CD8-positive, alpha-beta memory T cell (primary cell): ENCODE data around the gene AMPD3. TPM values are rescaled to one million over a fixed set of nuclear protein-coding genes. Genes with fewer than 3 reads are reported as not detected.

Source experiments
- CTCF ChIA-PET: fragments of 350-600 bp; sonication (Branson Sonifier 250); formaldehyde crosslinking; loops from one replicate; lab custom pipeline; 2021; ENCODE audit warnings: antibody characterized with exemption; lab: Charles Lee
- POLR2A ChIA-PET: fragments of 350-600 bp; sonication (Branson Sonifier 250); formaldehyde crosslinking; loops from one replicate; lab custom pipeline; 2021; ENCODE audit warnings: antibody characterized with exemption; lab: Charles Lee
- DNase-seq, 5 donors: peaks; one replicate each; pipeline versions ENCODE4 v3.0.0 to v3.0.0-alpha.2; 2020 to 2022; ENCODE audit warnings: mixed read lengths in 1 of 5
- H3K27ac ChIP-seq: one replicate; pipeline ENCODE4 v1.7.0; 2013; ENCODE audit warnings: low read depth, mild to moderate bottlenecking, low read length, moderate library complexity
- H3K27me3 ChIP-seq: 2 replicates; pipeline ENCODE4 v1.7.0; 2013; ENCODE audit warnings: low read length, mild to moderate bottlenecking; ENCODE audit not compliant: insufficient read depth, poor library complexity, severe bottlenecking
- H3K36me3 ChIP-seq: 2 replicates; pipeline ENCODE4 v1.7.0; 2013; ENCODE audit warnings: mild to moderate bottlenecking, low read length, moderate library complexity; ENCODE audit not compliant: insufficient read depth
- H3K4me1 ChIP-seq: 2 replicates; pipeline ENCODE4 v1.7.0; 2013; ENCODE audit warnings: mild to moderate bottlenecking, low read length, moderate library complexity; ENCODE audit not compliant: insufficient read depth
- H3K4me3 ChIP-seq: 2 replicates; pipeline ENCODE4 v1.7.0; 2013; ENCODE audit warnings: mild to moderate bottlenecking, low read length
- H3K9me3 ChIP-seq: 2 replicates; pipeline ENCODE4 v1.7.0; 2013; ENCODE audit warnings: mild to moderate bottlenecking, low read length
- H3K27ac Mint-ChIP-seq, 8 donors: one replicate each; pipeline ENCODE4 v1.8.0; 2020 to 2021; ENCODE audit warnings: mixed read lengths in 8 of 8, mild to moderate bottlenecking in 6 of 8, inconsistent platforms in 3 of 8, moderate library complexity in 3 of 8
- H3K27me3 Mint-ChIP-seq, 2 donors: one replicate each; pipeline ENCODE4 v1.8.0; 2020 to 2021; ENCODE audit warnings: mixed read lengths in 2 of 2, mild to moderate bottlenecking in 1 of 2, moderate library complexity in 1 of 2
- H3K36me3 Mint-ChIP-seq, 3 donors: one replicate each; pipeline ENCODE4 v1.8.0; 2020 to 2021; ENCODE audit warnings: mixed read lengths in 3 of 3, inconsistent platforms in 1 of 3, mild to moderate bottlenecking in 1 of 3
- H3K4me1 Mint-ChIP-seq, 3 donors: one replicate each; pipeline ENCODE4 v1.8.0; 2020 to 2021; ENCODE audit warnings: mixed read lengths in 3 of 3, inconsistent platforms in 1 of 3, mild to moderate bottlenecking in 1 of 3
- H3K4me3 Mint-ChIP-seq, 7 donors: one replicate each; pipeline ENCODE4 v1.8.0; 2020 to 2021; ENCODE audit warnings: mixed read lengths in 7 of 7, mild to moderate bottlenecking in 6 of 7, moderate library complexity in 4 of 7, inconsistent platforms in 2 of 7
- H3K9me3 Mint-ChIP-seq, 5 donors: one replicate each; pipeline ENCODE4 v1.8.0; 2020 to 2022; ENCODE audit warnings: mixed read lengths in 5 of 5, mild to moderate bottlenecking in 3 of 5, moderate library complexity in 2 of 5, inconsistent platforms in 1 of 5
- polyA plus RNA-seq: library from polyadenylated mRNA; unstranded; fragments of 300-500 nt; fragmentation: Illumina TruSeq; gene quantifications from one replicate; pipeline ENCODE4 v1.2.3, GENCODE V29; 2021
- total RNA-seq, 2 experiments: library from RNA; stranded (reverse); gene quantifications; one replicate each; pipeline ENCODE4 v1.2.3, GENCODE V29; 2021

The AMPD3 gene
- total and polyA plus RNA-seq, 3 experiments from 2014 or later: 10.8 to 12.2 (median 12.0) TPM

DNA sequence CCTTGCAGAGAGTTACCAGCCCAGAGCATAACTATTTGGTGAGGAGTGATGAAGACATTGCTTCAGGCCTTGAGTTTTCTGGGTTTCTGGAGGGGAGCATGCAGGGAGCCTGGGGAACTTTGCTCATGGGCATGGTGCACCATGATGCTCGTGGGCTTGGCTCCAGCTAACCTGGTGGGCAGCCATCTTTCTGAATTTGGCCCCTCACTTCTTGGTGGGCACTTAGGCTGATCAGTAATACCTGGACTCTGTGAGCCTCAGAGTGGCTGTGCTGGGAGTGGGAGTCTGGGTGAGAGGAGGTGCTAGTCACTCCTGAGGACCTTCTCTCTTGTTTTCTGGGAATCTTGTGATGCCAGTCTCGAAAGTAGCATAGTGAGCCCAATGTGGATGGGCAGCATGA is 30.6 kb downstream of the AMPD3 start:
- Histone ChIP-seq H3K27me3 (no peaks in the 10 kb centered on the region), H3K36me3 (peaks cover 23% of the 10 kb centered on the region), H3K9me3 (no peaks in the 10 kb centered on the region), H3K4me1 (no peaks in the 10 kb centered on the region), H3K4me3 (no peak overlapping the region), H3K27ac (no peak overlapping the region)
- peaks cover 10 to 22% (median 15%) of the 10 kb centered on the region in 3 donors for H3K4me1 Mint-ChIP-seq
- no peaks in the 10 kb centered on the region for H3K9me3 Mint-ChIP-seq
- no peak overlapping the region for H3K4me3 Mint-ChIP-seq
- no peak for DNase-seq
- H3K27me3 Mint-ChIP-seq: no peaks in the 10 kb centered on the region
- peak overlapping the region in 3 of 8 donors; percentile 23 to 81 (median 42) for H3K27ac Mint-ChIP-seq
- H3K36me3 Mint-ChIP-seq: peaks cover 4 to 85% (median 20%) of the 10 kb centered on the region in 3 donors
- POLR2A ChIA-PET: no interaction called here
- CTCF ChIA-PET: no interaction called here

GRCh38 chr11:10486161-10486840 is 31.2 kb downstream of the AMPD3 start:
- Mint-ChIP-seq H3K4me1 (peaks cover 10 to 18% (median 15%) of the 10 kb centered on the region in 3 donors), H3K27me3 (no peaks in the 10 kb centered on the region), H3K9me3 (no peaks in the 10 kb centered on the region), H3K4me3 (no peak overlapping the region), H3K27ac (peak overlapping the region in 6 of 8 donors; percentile 4 to 66 (median 48)), H3K36me3 (peaks cover 4 to 85% (median 19%) of the 10 kb centered on the region in 3 donors)
- H3K9me3 ChIP-seq: no peaks in the 10 kb centered on the region
- ChIA-PET POLR2A (no interaction called here), CTCF (no interaction called here)
- H3K27ac ChIP-seq: no peak overlapping the region
- peaks cover 23% of the 10 kb centered on the region for H3K36me3 ChIP-seq
- H3K27me3 ChIP-seq: no peaks in the 10 kb centered on the region
- no peaks in the 10 kb centered on the region for H3K4me1 ChIP-seq
- no peak overlapping the region for H3K4me3 ChIP-seq
- no peak for DNase-seq

DNA sequence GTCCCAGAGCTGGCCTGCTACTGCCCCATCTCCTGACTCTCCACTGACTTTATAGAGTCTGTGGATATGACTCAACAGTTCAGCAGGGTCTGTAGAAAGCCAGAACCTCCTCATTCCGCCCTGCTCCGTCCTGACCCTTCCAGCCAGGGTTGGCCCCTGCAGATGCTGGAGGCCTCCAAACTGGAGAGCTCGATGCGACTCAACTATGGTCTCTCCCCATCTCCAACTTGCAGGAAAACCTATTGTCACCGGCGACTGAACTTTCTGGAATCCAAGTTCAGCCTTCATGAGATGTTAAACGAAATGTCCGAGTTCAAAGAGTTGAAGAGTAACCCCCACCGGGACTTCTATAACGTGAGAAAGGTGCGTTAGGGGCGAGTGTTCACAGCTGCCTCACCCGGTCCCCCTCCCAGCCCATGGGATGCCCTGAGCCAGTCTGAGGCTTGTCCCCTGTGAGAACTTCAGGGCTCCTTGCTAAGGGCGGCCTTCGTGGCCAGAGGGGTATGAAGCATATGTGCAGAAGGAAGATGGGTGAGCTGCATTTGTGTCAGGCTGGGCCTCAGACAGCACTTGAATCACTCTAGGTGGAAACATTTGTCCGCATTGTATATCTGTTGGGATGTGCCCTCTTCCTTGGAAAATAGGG is 32.1 kb downstream of the AMPD3 start:
- CTCF ChIA-PET: interaction anchor here (1.0 kb wide), 1 partner anchor 81 kb away, joined by 3 read pairs; no protein-coding TSS in a partner anchor
- Histone ChIP-seq H3K27me3 (no peaks in the 10 kb centered on the region), H3K4me1 (no peaks in the 10 kb centered on the region), H3K36me3 (peaks cover 20% of the 10 kb centered on the region), H3K27ac (no peak overlapping the region), H3K9me3 (no peaks in the 10 kb centered on the region), H3K4me3 (no peak overlapping the region)
- no peak for DNase-seq
- peaks cover 4 to 85% (median 20%) of the 10 kb centered on the region in 3 donors for H3K36me3 Mint-ChIP-seq
- H3K4me1 Mint-ChIP-seq: peaks cover 10 to 18% (median 15%) of the 10 kb centered on the region in 3 donors
- peak overlapping the region in 5 of 8 donors; percentile 16 to 64 (median 55) for H3K27ac Mint-ChIP-seq
- H3K4me3 Mint-ChIP-seq: no peak overlapping the region
- POLR2A ChIA-PET: no interaction called here
- H3K9me3 Mint-ChIP-seq: no peaks in the 10 kb centered on the region
- H3K27me3 Mint-ChIP-seq: no peaks in the 10 kb centered on the region

DNA sequence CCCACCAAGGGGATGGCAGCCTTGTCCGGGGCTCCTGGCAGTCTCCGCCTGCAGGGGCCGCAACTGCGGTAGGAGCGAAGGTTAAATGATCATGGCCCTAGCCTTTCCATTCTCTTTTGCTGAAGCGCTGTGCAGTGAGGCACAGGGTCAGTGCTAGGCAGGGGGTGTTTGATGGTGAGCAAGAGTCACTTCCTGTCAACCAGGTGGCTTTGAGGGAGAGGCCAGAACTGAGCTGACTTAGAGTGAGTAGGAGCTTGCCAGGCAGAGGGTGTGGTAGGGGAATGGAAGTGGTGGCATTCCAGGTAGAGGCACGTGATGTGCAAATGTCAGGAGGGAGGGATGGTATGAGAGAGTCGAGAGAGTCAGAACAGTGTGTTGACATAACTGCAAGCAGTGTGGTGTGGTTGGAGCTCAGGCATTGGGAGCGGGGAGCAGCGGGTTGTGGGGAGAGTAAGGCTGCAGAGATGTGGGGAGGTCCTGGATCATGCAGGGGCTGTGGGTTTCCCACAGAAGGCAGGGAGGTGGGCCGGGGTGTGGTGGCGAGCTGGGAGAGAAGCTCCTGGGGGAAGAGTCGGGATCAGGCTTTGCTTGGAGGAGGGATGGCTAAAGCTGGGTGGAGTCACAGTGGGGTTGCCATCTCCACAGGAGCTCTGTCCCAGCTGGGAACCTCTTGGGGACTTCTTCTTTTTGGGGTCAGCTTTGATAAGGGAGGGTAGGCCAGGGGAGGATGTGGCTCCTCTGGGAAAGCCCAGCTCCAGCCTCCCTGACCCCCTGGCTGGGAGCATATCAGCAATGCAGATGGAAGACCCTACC is 33.3 kb downstream of the AMPD3 start:
- Mint-ChIP-seq H3K4me3 (no peak overlapping the region), H3K27me3 (no peaks in the 10 kb centered on the region), H3K4me1 (peaks cover 10 to 18% (median 12%) of the 10 kb centered on the region in 3 donors), H3K27ac (peak overlapping the region in 7 of 8 donors; percentile 7 to 91 (median 86)), H3K9me3 (no peaks in the 10 kb centered on the region), H3K36me3 (peaks cover 0 to 88% (median 17%) of the 10 kb centered on the region in 3 donors)
- Histone ChIP-seq H3K27me3 (no peaks in the 10 kb centered on the region), H3K9me3 (no peaks in the 10 kb centered on the region), H3K27ac (no peak overlapping the region), H3K4me3 (no peak overlapping the region), H3K4me1 (no peaks in the 10 kb centered on the region), H3K36me3 (peaks cover 19% of the 10 kb centered on the region)
- ChIA-PET POLR2A (no interaction called here), CTCF (interaction anchor here (0.8 to 1.0 kb wide), 2 partner anchors 53 to 82 kb away, joined by 3 read pairs; partner anchors contain the start of gene RNF141)
- no peak for DNase-seq

DNA sequence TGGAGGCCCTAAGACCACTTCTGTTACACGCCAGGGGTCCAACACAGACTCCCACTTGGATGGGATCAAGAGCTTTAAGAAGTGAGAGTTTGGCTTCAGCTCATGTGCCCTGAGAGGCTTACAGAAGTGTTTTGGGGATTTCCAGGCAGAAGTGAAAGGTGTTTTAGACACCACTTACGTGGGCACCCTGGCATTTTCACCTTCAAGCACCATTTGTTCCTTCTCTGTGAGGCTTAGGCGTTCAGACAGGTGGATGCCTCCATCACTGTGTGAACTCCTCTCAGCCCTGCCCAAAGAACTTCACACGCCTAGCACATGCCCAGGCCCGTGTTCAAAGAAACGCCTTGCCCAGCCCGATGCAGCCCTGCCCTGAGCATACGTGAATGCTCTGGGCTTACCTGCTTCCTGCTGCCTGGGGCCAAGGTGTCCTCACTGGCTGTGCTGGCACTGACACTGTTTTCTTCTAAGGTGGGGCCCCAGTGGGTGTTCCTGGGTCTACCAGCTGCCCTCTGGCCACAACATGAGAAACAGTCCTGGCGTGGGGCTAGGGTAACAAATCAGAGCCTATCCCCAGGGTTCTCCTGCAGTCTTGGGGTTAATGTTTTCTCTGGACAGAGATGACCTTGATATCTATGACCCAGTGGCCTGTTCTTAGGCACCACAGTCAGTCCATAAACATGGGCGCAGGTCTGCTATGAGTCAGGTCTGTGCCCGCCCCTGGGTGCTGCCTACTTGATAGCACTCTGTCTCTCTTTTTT is 34.0 kb downstream of the AMPD3 start:
- DNase-seq: peak in 1 of 5 donors; percentile 31
- Mint-ChIP-seq H3K4me1 (peaks cover 10 to 18% (median 12%) of the 10 kb centered on the region in 3 donors), H3K36me3 (peaks cover 0 to 90% (median 18%) of the 10 kb centered on the region in 3 donors), H3K27ac (peak overlapping the region in 6 of 8 donors; percentile 18 to 91 (median 78)), H3K4me3 (peak overlapping the region in 1 of 7 donors; percentile 15), H3K27me3 (no peaks in the 10 kb centered on the region), H3K9me3 (no peaks in the 10 kb centered on the region)
- Histone ChIP-seq H3K4me3 (no peak overlapping the region), H3K27ac (no peak overlapping the region), H3K27me3 (no peaks in the 10 kb centered on the region), H3K9me3 (no peaks in the 10 kb centered on the region), H3K36me3 (peaks cover 22% of the 10 kb centered on the region), H3K4me1 (no peaks in the 10 kb centered on the region)
- ChIA-PET POLR2A (no interaction called here), CTCF (interaction anchor here (0.8 kb wide), 1 partner anchor 52 kb away, joined by 3 read pairs; the partner anchor contains the start of gene RNF141)

DNA sequence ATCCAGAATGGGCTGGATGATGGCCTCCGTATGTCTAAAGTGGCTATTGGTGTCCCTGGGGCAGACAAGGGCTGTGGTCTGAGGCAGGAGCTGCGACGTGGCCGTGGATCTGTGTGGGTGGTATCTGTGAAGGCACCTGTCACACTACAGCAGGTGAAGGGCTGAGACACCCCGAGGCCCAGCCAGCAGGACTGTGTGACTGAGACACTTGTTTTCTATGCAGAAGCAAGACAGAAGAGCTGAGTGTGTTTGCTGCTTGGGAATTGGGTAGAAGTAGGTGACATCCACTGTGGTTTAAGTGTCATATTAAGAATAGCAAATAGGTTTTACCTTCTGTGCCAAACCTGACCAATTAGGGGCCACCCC is 35.0 kb downstream of the AMPD3 start:
- no peak for DNase-seq
- H3K4me1 Mint-ChIP-seq: peaks cover 10 to 18% (median 12%) of the 10 kb centered on the region in 3 donors
- H3K27me3 Mint-ChIP-seq: no peaks in the 10 kb centered on the region
- Histone ChIP-seq H3K4me1 (no peaks in the 10 kb centered on the region), H3K36me3 (peaks cover 27% of the 10 kb centered on the region), H3K9me3 (no peaks in the 10 kb centered on the region), H3K4me3 (no peak overlapping the region), H3K27me3 (no peaks in the 10 kb centered on the region), H3K27ac (no peak overlapping the region)
- no peak overlapping the region for H3K4me3 Mint-ChIP-seq
- CTCF ChIA-PET: no interaction called here
- H3K27ac Mint-ChIP-seq: peak overlapping the region in 4 of 8 donors; percentile 48 to 89 (median 80)
- H3K9me3 Mint-ChIP-seq: no peaks in the 10 kb centered on the region
- POLR2A ChIA-PET: no interaction called here
- H3K36me3 Mint-ChIP-seq: peaks cover 0 to 90% (median 22%) of the 10 kb centered on the region in 3 donors

GRCh38 chr11:10490398-10491241 is 35.6 kb downstream of the AMPD3 start:
- DNase-seq: no peak
- ChIA-PET CTCF (no interaction called here), POLR2A (no interaction called here)
- Mint-ChIP-seq H3K9me3 (no peaks in the 10 kb centered on the region), H3K27ac (peak overlapping the region in 5 of 8 donors; percentile 32 to 89 (median 72)), H3K27me3 (no peaks in the 10 kb centered on the region), H3K4me3 (no peak overlapping the region), H3K4me1 (peaks cover 10 to 18% (median 12%) of the 10 kb centered on the region in 3 donors), H3K36me3 (peaks cover 0 to 91% (median 22%) of the 10 kb centered on the region in 3 donors)
- no peak overlapping the region for H3K4me3 ChIP-seq
- no peak overlapping the region for H3K27ac ChIP-seq
- no peaks in the 10 kb centered on the region for H3K9me3 ChIP-seq
- H3K4me1 ChIP-seq: no peaks in the 10 kb centered on the region
- peaks cover 32% of the 10 kb centered on the region for H3K36me3 ChIP-seq
- no peaks in the 10 kb centered on the region for H3K27me3 ChIP-seq
